Epithelial cell of proximal tubule (primary cell): ENCODE measurements around the gene SFMBT1. TPM values are rescaled to one million over a fixed set of nuclear protein-coding genes. Genes with fewer than 3 reads are reported as not detected.

Experiments used
- DNase-seq: peaks from one replicate; pipeline ENCODE4 v3.0.0-alpha.2; 2011; ENCODE audit warnings: low read depth
- H3K4me3 ChIP-seq: 2 replicates; pipeline ENCODE4 v1.5.1; 2011; ENCODE audit warnings: low read depth, mild to moderate bottlenecking, low read length
- total RNA-seq: library from RNA; depleted of rRNA; stranded (reverse); fragments of >200 nt; gene quantifications from 2 replicates; pipeline ENCODE4 v1.2.3, GENCODE V29; 2015
- TF ChIP-seq, protein P1 (sequence below): conservative IDR thresholded peaks from 2 replicates; pipeline ENCODE4 v1.5.1; 2012; ENCODE audit warnings: low read depth, mild to moderate bottlenecking, low read length

SFMBT1 gene
- total RNA-seq, 1 donor from 2014 or later: 1.8 TPM

DNA sequence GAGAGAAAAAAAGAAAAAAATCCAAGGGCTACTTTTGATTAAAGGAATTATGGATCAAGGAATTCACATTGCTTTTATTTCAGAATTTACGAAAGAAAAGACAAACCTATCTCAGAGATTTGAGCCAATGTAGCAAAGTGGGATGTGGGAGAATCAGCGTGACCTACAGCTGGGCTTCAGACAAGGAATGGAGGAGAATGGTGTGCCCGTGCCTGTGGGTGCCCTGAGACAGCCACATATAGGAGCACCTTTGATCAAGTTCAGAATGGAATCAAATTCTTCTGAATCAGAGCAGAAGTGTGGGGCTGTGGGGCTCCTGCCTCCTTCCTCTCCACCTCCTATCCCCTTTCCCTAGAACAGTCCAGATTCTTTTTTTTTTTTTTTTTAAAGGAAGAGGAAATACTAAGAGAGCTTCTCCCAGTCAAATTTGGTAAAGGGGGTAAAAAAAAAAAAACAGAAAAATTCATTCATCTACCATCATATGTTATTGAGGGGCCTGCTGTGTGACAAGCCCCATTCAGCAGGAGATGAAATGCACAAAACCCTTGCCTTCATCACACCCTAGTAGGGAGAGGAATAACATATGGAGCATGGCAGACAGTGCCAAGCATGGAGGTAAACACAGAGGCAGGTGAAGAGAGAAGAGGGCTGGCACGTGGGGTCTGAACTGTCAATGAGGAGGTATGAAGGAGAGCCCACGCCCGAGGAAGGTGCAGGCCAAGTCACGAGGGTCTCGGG, 186.0 kb downstream of the SFMBT1 start:
- TF ChIP-seq, protein P1, sequence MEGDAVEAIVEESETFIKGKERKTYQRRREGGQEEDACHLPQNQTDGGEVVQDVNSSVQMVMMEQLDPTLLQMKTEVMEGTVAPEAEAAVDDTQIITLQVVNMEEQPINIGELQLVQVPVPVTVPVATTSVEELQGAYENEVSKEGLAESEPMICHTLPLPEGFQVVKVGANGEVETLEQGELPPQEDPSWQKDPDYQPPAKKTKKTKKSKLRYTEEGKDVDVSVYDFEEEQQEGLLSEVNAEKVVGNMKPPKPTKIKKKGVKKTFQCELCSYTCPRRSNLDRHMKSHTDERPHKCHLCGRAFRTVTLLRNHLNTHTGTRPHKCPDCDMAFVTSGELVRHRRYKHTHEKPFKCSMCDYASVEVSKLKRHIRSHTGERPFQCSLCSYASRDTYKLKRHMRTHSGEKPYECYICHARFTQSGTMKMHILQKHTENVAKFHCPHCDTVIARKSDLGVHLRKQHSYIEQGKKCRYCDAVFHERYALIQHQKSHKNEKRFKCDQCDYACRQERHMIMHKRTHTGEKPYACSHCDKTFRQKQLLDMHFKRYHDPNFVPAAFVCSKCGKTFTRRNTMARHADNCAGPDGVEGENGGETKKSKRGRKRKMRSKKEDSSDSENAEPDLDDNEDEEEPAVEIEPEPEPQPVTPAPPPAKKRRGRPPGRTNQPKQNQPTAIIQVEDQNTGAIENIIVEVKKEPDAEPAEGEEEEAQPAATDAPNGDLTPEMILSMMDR: no peak
- no peak overlapping the region for H3K4me3 ChIP-seq
- DNase-seq: no peak

DNA sequence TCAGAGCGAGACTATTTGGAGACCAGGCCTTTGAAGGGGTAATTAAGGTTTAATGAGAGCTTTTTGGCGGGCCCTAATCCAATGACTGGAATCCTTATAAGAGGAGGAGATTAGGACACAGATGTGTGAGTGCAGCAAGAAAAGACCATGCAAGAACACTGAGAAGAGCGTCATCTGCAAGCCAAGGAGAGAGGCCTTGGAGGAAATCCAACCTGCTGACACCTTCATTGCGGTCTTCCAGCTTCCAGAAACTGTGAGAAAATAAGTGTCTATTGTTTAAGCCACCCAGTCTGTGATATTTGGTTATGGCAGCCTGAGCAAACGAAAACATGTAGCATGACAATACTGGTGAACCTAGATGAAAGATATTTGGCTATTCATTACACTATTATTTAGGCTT, 188.0 kb downstream of the SFMBT1 start:
- no peak overlapping the region for H3K4me3 ChIP-seq
- DNase-seq: no peak
- TF ChIP-seq, protein P1: no peak

DNA sequence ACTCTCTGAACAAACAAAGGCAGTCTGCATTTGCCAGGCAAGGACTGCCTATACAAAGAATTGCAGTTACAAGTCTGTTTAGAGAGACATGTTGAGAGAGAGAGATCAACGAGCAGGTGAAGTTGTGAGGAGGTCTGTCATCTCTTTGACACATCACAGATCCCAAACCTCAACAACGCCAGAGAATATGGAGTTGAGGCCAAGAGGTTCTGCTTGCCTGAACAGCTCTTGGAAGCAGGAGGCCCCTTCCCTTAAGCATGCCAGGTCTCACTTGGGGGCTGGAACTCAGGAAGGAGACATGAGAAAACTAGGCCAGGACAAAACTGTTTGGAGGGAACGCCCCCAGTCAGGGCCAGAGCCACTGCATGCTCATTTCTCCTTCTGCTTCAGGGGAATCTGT, 188.7 kb downstream of the SFMBT1 start:
- TF ChIP-seq, protein P1: no peak
- DNase-seq: no peak
- no peak overlapping the region for H3K4me3 ChIP-seq

DNA sequence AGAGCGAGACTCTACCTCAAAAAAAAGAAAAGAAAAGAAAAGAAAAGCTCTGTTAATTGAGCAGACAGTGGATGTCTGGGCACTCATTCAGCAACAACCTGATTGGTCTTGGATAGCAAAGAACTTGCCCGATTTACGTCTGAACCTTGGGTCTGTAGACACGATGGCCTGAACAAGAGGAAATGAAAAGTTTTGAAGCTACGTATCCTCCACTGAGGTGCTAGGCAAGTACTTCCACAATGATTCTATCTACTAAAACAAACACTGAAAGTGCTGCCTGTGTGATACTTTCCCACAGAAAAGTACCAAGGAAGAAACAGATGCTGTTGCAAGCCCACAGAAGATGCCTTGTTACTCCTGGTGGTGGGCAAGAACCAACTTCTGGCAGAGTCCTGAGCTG, 189.2 kb downstream of the SFMBT1 start:
- TF ChIP-seq, protein P1: no peak
- no peak for DNase-seq
- H3K4me3 ChIP-seq: no peak overlapping the region

DNA sequence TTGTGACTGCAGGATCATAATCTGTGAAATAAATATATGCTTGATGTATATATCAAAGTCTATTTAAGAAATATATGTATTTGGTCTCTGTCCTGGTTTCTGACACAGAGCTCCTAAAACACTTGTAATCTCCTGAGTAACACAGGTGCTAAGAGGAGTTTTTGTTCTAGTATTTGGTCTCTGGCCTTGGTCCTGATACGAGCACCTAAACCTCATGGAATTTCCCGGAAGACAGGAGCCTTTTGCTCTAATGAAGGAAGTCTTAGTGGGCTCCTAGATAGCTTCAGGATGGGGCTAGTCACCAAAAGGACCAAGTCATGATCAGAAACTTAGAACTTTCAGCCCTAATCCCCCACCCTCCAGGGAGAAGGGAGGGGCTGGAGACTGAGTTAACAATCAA, 191.9 kb downstream of the SFMBT1 start:
- DNase-seq: no peak
- TF ChIP-seq, protein P1: no peak
- H3K4me3 ChIP-seq: no peak overlapping the region

Other genes starting within 250 kb of the SFMBT1 start
- gene ITIH4, start 215.4 kb downstream of the SFMBT1 start, total RNA-seq: 0.07 TPM in 1 of 2 replicates, not detected in the other
- gene MUSTN1, start 211.1 kb downstream of the SFMBT1 start, total RNA-seq: not detected in 2 replicates
- 7.7 and 13.1 TPM in 2 replicates for gene STIMATE, start 148.5 kb downstream of the SFMBT1 start, total RNA-seq
- 25.1 and 29.2 TPM in 2 replicates for gene RFT1, start 84.4 kb upstream of the SFMBT1 start, total RNA-seq
- gene PRKCD, start 115.1 kb upstream of the SFMBT1 start, total RNA-seq: 4.0 and 9.3 TPM in 2 replicates
- 403 and 614 TPM in 2 replicates for gene TKT, start 209.9 kb upstream of the SFMBT1 start, total RNA-seq